Loucy (cell line): ENCODE measurements around the gene APBB2.

Experiments used
- EZH2phosphoT487 ChIP-seq: fragments of 200-600 bp; IDR thresholded peaks from 2 replicates; pipeline ENCODE4 v1.6.1; 2018; ENCODE audit warnings: antibody characterized with exemption, mild to moderate bottlenecking, moderate library complexity, borderline replicate concordance
- TF ChIP-seq, protein P1 (sequence below): fragments of 200-600 bp; sonication (generic); conservative IDR thresholded peaks from 2 replicates; pipeline ENCODE4 v1.5.1; 2014; ENCODE audit warnings: mild to moderate bottlenecking, antibody characterized with exemption, low read length

DNA sequence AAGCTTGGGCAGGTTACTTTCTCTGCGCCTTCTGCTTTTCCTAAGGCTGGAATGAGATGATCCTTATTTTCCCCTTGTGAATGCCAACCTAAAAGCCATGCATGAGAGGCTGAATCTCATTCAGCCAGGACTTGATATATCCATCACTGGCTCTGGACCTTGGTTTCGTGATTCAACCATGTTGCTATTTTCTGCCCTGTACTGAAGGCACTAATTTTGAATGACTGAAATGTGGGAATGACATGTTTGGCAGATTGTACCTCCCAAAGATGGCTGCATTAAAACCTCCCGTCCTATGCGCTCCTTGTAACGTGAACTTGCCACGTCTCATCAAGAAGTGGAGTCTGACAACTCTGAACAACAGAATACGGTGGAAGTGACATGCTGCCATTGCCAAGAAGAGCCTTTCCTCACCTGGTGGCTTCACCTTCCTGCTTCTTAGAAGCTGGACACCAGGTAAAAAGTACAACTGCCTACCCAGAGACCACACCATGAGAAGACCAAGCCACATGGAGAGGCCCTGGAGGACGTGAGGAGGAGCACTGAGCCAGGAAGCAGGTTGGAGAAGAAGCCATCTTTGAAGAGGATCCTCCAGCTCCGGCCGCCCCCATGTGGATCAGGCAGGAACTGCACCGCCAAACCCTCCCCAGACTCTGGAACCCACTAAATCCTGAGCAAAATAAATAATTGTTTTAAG lies 290.1 kb downstream of the APBB2 start:
- TF ChIP-seq, protein P1, sequence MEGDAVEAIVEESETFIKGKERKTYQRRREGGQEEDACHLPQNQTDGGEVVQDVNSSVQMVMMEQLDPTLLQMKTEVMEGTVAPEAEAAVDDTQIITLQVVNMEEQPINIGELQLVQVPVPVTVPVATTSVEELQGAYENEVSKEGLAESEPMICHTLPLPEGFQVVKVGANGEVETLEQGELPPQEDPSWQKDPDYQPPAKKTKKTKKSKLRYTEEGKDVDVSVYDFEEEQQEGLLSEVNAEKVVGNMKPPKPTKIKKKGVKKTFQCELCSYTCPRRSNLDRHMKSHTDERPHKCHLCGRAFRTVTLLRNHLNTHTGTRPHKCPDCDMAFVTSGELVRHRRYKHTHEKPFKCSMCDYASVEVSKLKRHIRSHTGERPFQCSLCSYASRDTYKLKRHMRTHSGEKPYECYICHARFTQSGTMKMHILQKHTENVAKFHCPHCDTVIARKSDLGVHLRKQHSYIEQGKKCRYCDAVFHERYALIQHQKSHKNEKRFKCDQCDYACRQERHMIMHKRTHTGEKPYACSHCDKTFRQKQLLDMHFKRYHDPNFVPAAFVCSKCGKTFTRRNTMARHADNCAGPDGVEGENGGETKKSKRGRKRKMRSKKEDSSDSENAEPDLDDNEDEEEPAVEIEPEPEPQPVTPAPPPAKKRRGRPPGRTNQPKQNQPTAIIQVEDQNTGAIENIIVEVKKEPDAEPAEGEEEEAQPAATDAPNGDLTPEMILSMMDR, result peak; percentile 95
- no peak for TF ChIP-seq EZH2phosphoT487
